Measurements from ENCODE around the gene ACTR1A. TPM values are rescaled to one million over a fixed set of nuclear protein-coding genes. Genes with fewer than 3 reads are reported as not detected.

Gene ACTR1A
- total RNA-seq (2012; rRNA removed) = 88.2 and 98.9 TPM in 2 replicates

DNA sequence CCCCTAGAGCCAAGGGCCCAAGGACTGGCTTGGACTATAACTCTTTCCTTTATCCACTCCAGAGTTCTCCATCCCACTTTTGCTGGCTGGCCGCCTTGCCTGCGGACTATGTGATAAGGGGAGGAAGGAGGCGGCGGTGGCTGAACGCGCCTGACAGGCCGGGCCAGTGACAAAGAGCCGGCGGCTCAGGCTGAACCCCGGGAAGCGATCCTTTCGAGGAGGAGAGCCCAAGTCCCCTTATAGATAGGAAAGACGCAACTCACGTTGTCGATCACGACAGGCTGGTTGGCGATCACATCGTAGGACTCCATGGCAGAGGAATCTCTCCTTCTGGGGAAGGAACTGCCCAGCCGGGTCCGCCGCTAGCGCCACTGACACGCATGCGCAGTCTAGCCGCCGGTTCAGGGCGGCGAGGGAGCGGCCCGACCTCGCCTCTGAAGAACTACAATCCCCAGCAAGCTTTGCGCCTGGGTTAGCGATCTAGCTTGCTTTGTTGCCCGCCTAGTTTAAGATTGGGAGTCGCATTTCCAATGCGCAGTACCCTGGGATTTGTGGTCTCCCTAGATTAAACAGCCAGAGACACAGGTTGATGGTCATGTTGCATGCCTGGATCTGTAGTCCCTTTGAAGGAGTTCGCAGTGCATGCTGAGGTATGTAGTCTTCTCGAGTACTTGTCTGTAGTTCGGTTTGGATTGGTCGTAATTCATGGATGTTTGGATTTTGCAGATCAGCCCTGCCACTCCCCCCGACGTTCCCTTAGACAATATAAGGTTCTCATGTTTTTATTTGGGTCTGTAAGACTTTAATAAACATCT is at the start of gene ACTR1A:
Gene ACTR1A, minus strand, starts transcription at position 376 of the 815 bp plus-strand sequence. Its CDS starts 65 bp downstream, at position 311.
- Histone ChIP-seq H3K4me1 (ENCODE audit: control insufficient read depth, insufficient read depth, low read length) (peaks cover 18% of the 10 kb centered on the region), H3K9ac (ENCODE audit: low read depth, low read length) (peak within 1 kb of the TSS; percentile 94), H3K27me3 (ENCODE audit: control insufficient read depth, insufficient read depth, low read length) (no peaks in the 10 kb centered on the region), H3K9me3 (replicated peaks; ENCODE audit: low read length) (no peaks in the 10 kb centered on the region), H3K4me3 (ENCODE audit: low read length) (peak within 1 kb of the TSS; percentile 89), H3K36me3 (ENCODE audit: insufficient read depth, low read length) (peaks cover 2% of the 10 kb centered on the region), H3K4me2 (ENCODE audit: low read length) (peak within 1 kb of the TSS; percentile 80)

DNA sequence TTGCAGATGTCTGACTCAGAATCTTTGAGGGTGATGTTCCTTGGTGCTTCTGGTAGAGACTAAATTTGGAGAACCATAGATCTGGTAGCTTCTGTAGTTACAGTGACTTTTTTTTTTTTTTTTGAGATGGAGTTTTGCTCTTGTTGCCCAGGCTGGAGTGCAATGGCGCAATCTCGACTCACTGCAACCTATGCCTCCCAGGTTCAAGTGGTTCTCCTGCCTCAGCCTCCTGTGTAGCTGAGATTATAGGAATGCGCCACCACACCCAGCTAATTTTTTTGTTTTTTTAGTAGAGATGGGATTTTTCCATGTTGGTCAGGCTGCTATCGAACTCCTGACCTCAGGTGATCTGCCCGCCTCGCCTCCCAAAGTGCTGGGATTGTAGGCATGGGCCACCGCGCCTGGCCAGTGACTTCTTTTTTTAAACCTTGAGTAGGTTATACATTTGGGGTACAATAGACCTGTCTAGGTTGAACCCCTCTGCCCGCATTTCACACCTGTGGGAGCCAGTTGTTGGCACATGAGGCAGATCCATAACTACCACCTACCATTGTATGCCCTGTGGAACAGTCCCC is 48.2 kb upstream of the ACTR1A start:
- H3K4me2 ChIP-seq (ENCODE audit: low read length) = no peak overlapping the region
- no peaks in the 10 kb centered on the region for H3K9me3 ChIP-seq (replicated peaks; ENCODE audit: low read length)
- H3K4me1 ChIP-seq (ENCODE audit: control insufficient read depth, insufficient read depth, low read length) = peaks cover 19% of the 10 kb centered on the region
- H3K4me3 ChIP-seq (ENCODE audit: low read length) = no peak overlapping the region
- H3K9ac ChIP-seq (ENCODE audit: low read depth, low read length) = no peak overlapping the region
- no peaks in the 10 kb centered on the region for H3K27me3 ChIP-seq (ENCODE audit: control insufficient read depth, insufficient read depth, low read length)
- H3K36me3 ChIP-seq (ENCODE audit: insufficient read depth, low read length) = peaks cover 7% of the 10 kb centered on the region

DNA sequence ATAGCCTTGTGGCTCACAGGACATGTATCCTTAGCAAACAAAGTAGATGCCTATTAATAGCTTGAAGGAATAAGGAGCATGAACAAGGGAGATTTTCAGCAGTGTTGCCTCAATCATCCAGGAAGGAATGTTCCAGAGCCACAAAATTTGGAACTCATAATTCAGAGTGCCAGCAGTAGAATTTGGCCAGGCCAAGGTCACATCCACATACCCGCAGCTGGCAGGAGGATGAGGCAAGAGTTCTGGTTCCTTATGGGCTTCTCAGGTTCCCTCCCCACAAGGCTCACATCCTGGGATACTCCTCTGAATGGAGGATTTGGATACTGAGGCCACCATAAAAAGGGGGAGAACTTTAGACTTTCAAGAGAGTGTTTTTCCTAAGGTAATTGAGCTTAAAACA is 47.0 kb upstream of the ACTR1A start:
- no peaks in the 10 kb centered on the region for H3K27me3 ChIP-seq (ENCODE audit: control insufficient read depth, insufficient read depth, low read length)
- peaks cover 17% of the 10 kb centered on the region for H3K4me1 ChIP-seq (ENCODE audit: control insufficient read depth, insufficient read depth, low read length)
- no peak overlapping the region for H3K9ac ChIP-seq (ENCODE audit: low read depth, low read length)
- no peak overlapping the region for H3K4me2 ChIP-seq (ENCODE audit: low read length)
- peaks cover 7% of the 10 kb centered on the region for H3K36me3 ChIP-seq (ENCODE audit: insufficient read depth, low read length)
- H3K4me3 ChIP-seq (ENCODE audit: low read length) = no peak overlapping the region
- H3K9me3 ChIP-seq (replicated peaks; ENCODE audit: low read length) = no peaks in the 10 kb centered on the region

DNA sequence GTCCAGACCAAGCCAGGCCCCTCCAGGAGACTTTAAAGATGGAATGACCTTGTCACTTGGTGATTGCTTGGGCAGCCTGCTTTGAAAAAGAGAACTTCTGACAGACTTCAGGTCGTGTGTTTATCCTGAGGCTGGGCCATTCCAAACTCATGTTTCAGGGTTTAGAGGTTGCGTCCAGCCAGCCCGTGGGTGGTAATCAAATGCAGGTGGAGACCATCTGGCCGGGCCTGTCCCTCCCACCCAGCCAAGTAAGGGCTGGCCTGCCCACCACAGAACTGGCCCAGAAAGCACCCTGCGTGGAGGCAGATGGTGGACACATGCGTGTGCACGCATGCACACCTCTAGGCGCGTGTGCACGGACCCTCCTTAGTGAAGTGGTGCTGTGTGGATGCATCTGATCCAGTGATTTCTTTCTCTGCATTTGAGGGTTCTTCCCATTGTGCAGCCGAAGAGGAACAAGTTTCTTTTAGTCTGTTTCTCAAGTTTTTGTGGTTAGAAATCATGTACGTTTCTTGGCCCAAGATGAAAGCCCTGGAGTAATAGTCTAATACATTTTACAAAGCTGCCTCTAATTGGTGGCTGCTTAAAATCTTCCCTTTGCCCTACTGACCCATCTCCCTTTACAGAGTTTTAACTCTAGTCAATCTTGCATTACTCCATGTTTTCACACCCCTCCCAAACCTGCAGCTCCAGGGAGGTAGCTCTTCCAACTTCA is 44.3 kb upstream of the ACTR1A start:
- Histone ChIP-seq H3K4me2 (ENCODE audit: low read length) (no peak overlapping the region), H3K36me3 (ENCODE audit: insufficient read depth, low read length) (peaks cover 7% of the 10 kb centered on the region), H3K4me3 (ENCODE audit: low read length) (no peak overlapping the region), H3K9me3 (replicated peaks; ENCODE audit: low read length) (no peaks in the 10 kb centered on the region), H3K9ac (ENCODE audit: low read depth, low read length) (no peak overlapping the region), H3K27me3 (ENCODE audit: control insufficient read depth, insufficient read depth, low read length) (no peaks in the 10 kb centered on the region), H3K4me1 (ENCODE audit: control insufficient read depth, insufficient read depth, low read length) (peaks cover 22% of the 10 kb centered on the region)

GRCh38 chr10:102545997-102546396 is 43.5 kb upstream of the ACTR1A start:
- Histone ChIP-seq H3K9me3 (replicated peaks; ENCODE audit: low read length) (no peaks in the 10 kb centered on the region), H3K4me3 (ENCODE audit: low read length) (no peak overlapping the region), H3K9ac (ENCODE audit: low read depth, low read length) (no peak overlapping the region), H3K27me3 (ENCODE audit: control insufficient read depth, insufficient read depth, low read length) (no peaks in the 10 kb centered on the region), H3K36me3 (ENCODE audit: insufficient read depth, low read length) (peaks cover 5% of the 10 kb centered on the region), H3K4me1 (ENCODE audit: control insufficient read depth, insufficient read depth, low read length) (peaks cover 22% of the 10 kb centered on the region), H3K4me2 (ENCODE audit: low read length) (no peak overlapping the region)

GRCh38 chr10:102545265-102545871 is 42.9 kb upstream of the ACTR1A start:
- no peak overlapping the region for H3K9ac ChIP-seq (ENCODE audit: low read depth, low read length)
- no peaks in the 10 kb centered on the region for H3K9me3 ChIP-seq (replicated peaks; ENCODE audit: low read length)
- no peak overlapping the region for H3K4me2 ChIP-seq (ENCODE audit: low read length)
- H3K4me1 ChIP-seq (ENCODE audit: control insufficient read depth, insufficient read depth, low read length) = peaks cover 22% of the 10 kb centered on the region
- no peak overlapping the region for H3K4me3 ChIP-seq (ENCODE audit: low read length)
- H3K27me3 ChIP-seq (ENCODE audit: control insufficient read depth, insufficient read depth, low read length) = no peaks in the 10 kb centered on the region
- peaks cover 2% of the 10 kb centered on the region for H3K36me3 ChIP-seq (ENCODE audit: insufficient read depth, low read length)

DNA sequence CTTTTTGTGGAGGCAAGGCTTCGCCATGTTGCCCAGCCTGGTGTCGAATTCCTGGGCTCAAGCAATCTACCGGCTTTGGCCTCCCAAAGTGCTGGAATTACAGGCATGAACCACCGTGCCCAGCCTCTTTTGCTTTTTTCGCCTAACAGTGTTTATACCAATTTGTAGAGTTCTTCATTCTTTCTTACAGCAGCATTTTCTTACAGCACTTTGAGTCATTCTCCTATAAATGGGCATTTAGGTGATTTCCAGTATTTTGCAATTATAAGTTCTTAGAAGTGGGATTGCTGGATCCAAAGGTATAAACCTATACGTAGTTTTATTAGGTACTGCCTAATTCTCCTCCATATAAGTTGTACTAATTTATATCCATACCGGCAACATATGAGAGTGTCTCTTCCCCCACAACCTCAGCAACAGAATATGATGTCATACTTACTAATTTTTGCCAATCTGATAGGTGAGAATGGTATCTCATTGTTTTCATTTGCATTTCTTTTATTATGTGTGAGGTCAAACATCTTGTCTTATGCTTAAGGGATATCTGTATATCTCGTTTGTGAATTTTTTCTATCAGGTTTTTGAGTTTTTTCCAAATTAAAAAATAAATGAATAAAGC is 40.4 kb upstream of the ACTR1A start:
- no peaks in the 10 kb centered on the region for H3K27me3 ChIP-seq (ENCODE audit: control insufficient read depth, insufficient read depth, low read length)
- H3K9ac ChIP-seq (ENCODE audit: low read depth, low read length) = no peak overlapping the region
- no peak overlapping the region for H3K4me3 ChIP-seq (ENCODE audit: low read length)
- no peaks in the 10 kb centered on the region for H3K36me3 ChIP-seq (ENCODE audit: insufficient read depth, low read length)
- no peaks in the 10 kb centered on the region for H3K9me3 ChIP-seq (replicated peaks; ENCODE audit: low read length)
- no peak overlapping the region for H3K4me2 ChIP-seq (ENCODE audit: low read length)
- H3K4me1 ChIP-seq (ENCODE audit: control insufficient read depth, insufficient read depth, low read length) = peaks cover 17% of the 10 kb centered on the region

- Histone ChIP-seq H3K27me3 (ENCODE audit: control insufficient read depth, insufficient read depth, low read length) (no peaks in the 10 kb centered on the region), H3K4me1 (ENCODE audit: control insufficient read depth, insufficient read depth, low read length) (peaks cover 5% of the 10 kb centered on the region), H3K4me3 (ENCODE audit: low read length) (no peak overlapping the region), H3K9me3 (replicated peaks; ENCODE audit: low read length) (no peaks in the 10 kb centered on the region), H3K4me2 (ENCODE audit: low read length) (no peak overlapping the region), H3K36me3 (ENCODE audit: insufficient read depth, low read length) (peaks cover 4% of the 10 kb centered on the region), H3K9ac (ENCODE audit: low read depth, low read length) (no peak overlapping the region)
Observed at GRCh38 chr10:102540023-102540422, 37.5 kb upstream of the ACTR1A start.

- H3K9ac ChIP-seq (ENCODE audit: low read depth, low read length) = no peak overlapping the region
- no peak overlapping the region for H3K4me3 ChIP-seq (ENCODE audit: low read length)
- H3K27me3 ChIP-seq (ENCODE audit: control insufficient read depth, insufficient read depth, low read length) = no peaks in the 10 kb centered on the region
- H3K4me2 ChIP-seq (ENCODE audit: low read length) = no peak overlapping the region
- H3K9me3 ChIP-seq (replicated peaks; ENCODE audit: low read length) = no peaks in the 10 kb centered on the region
- H3K36me3 ChIP-seq (ENCODE audit: insufficient read depth, low read length) = peaks cover 4% of the 10 kb centered on the region
- H3K4me1 ChIP-seq (ENCODE audit: control insufficient read depth, insufficient read depth, low read length) = peaks cover 5% of the 10 kb centered on the region
Observed at GRCh38 chr10:102538811-102539210, 36.3 kb upstream of the ACTR1A start.

GRCh38 chr10:102537948-102538347 is 35.4 kb upstream of the ACTR1A start:
- H3K4me2 ChIP-seq (ENCODE audit: low read length) = no peak overlapping the region
- H3K9ac ChIP-seq (ENCODE audit: low read depth, low read length) = no peak overlapping the region
- peaks cover 5% of the 10 kb centered on the region for H3K4me1 ChIP-seq (ENCODE audit: control insufficient read depth, insufficient read depth, low read length)
- peaks cover 6% of the 10 kb centered on the region for H3K36me3 ChIP-seq (ENCODE audit: insufficient read depth, low read length)
- H3K27me3 ChIP-seq (ENCODE audit: control insufficient read depth, insufficient read depth, low read length) = no peaks in the 10 kb centered on the region
- H3K9me3 ChIP-seq (replicated peaks; ENCODE audit: low read length) = no peaks in the 10 kb centered on the region
- H3K4me3 ChIP-seq (ENCODE audit: low read length) = no peak overlapping the region

GRCh38 chr10:102537367-102537766 is 34.9 kb upstream of the ACTR1A start:
- no peak overlapping the region for H3K4me3 ChIP-seq (ENCODE audit: low read length)
- no peak overlapping the region for H3K4me2 ChIP-seq (ENCODE audit: low read length)
- no peaks in the 10 kb centered on the region for H3K9me3 ChIP-seq (replicated peaks; ENCODE audit: low read length)
- no peak overlapping the region for H3K9ac ChIP-seq (ENCODE audit: low read depth, low read length)
- no peaks in the 10 kb centered on the region for H3K27me3 ChIP-seq (ENCODE audit: control insufficient read depth, insufficient read depth, low read length)
- no peaks in the 10 kb centered on the region for H3K4me1 ChIP-seq (ENCODE audit: control insufficient read depth, insufficient read depth, low read length)
- peaks cover 8% of the 10 kb centered on the region for H3K36me3 ChIP-seq (ENCODE audit: insufficient read depth, low read length)
